ENCODE data around the gene EIF1B. TPM values are rescaled to one million over a fixed set of nuclear protein-coding genes. Genes with fewer than 3 reads are reported as not detected.

Gene EIF1B
- total RNA-seq, 2 experiments from 2014 or later = 35.1 to 38.3 TPM

DNA sequence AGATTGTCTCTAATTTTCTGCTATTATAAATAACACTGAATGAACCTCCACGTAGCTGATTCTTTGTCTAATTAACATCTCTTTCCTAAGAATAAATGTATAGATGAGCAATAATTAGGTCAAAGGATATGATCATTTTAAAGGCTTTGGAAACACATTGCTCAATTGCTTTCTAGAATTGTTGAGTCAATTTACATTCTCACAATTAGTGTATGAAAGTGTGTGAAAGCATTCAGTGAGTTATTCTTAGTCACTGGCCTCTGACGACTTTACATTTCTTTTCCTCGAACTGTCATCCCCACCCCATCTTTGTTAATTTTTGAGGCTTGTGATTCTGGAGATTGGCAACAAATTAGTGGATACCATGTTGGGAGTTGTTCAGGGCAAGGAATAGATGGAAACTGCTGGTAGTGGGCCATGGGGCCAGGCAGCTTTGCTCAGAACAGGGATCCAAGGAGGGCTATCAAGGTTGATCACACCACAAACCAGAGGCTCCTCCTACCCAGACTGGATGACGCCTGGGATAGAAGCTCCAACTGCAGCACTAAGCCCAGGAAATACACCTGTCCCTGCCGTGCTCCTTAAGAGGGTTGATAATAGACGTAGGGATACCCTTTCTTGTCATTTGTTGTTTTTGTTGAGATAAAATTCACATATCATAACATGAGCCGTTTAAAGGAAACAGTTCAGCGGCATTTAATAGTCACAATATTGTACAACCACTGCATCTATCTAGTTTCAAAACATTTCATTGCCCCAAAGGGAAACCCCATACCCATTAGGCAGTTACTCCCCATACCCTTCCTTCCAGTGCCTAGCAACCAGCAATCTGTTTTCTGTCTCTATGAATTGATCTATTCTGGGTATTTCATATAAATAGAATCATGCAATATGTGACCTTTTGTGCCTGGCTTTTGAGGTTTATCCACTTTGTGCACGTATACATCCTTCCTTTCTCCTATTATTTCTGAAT lies 27.9 kb downstream of the EIF1B start:
- no peak for DNase-seq
- ATAC-seq (ENCODE audit: low read depth) = no peak

DNA sequence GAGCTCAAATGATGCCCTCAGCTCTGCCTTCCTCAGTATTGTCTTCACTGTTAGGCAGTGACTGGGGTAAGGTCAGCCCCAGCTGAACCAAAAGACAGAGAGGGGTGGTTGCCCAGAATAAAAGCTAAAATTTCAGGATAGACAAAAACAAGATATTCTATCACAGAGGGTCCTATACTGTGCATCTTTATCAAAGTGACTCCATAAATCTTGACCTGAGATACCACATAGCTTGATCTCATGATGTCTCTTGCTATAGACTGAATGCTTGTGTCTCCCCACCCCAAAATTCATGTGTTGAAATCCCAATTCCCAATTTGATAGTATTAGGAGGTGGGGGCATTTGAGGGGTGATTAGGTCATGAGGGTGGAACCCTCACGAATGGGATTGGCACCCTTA lies 30.4 kb downstream of the EIF1B start:
- no peak for DNase-seq
- Mint-ChIP-seq H3K27me3 (no peaks in the 10 kb centered on the region), H3K36me3 (no peaks in the 10 kb centered on the region), H3K4me3 (no peak overlapping the region), H3K9me3 (no peaks in the 10 kb centered on the region), H3K27ac (no peak overlapping the region), H3K4me1 (no peaks in the 10 kb centered on the region)
- POLR2A ChIA-PET = no interaction called here
- no peak for ATAC-seq (ENCODE audit: low read depth)

More for the DNA sequence above, 27.9 kb downstream of the EIF1B start:
- Mint-ChIP-seq H3K4me3 (no peak overlapping the region), H3K9me3 (no peaks in the 10 kb centered on the region), H3K27ac (no peak overlapping the region), H3K36me3 (no peaks in the 10 kb centered on the region), H3K4me1 (no peaks in the 10 kb centered on the region), H3K27me3 (no peaks in the 10 kb centered on the region)
- POLR2A ChIA-PET = no interaction called here

DNA sequence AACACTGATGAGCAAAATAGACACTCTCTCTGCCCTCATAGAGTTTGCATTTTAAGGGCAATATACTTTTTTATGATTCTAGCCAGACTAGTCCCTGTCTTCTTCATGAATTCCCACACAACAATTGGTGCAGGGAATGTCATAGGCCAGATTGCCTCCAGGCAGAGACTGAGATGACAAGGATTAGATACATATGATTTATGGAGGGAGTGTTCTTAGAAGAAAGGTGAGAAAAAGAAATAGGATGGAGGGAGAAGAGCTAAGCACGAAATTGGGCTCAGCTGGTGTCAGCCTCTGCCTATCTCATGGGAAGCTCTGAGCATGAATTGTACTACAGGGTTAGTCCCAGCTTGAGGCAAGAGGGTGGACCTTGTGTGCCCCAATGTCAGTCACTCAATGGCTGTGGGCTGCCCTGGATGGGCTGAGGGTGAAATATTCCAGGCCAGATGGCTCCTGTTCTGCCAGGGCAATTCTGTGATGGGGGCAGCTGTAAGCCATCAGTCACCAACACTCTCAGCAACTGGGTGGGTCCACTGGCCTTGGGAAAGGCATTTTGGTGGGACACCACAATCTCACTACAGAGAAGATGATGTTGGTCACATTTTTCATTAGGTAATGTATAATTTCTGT lies 31.1 kb downstream of the EIF1B start:
- no peak for DNase-seq
- Mint-ChIP-seq H3K4me1 (no peaks in the 10 kb centered on the region), H3K27ac (no peak overlapping the region), H3K27me3 (no peaks in the 10 kb centered on the region), H3K36me3 (no peaks in the 10 kb centered on the region), H3K9me3 (no peaks in the 10 kb centered on the region), H3K4me3 (no peak overlapping the region)
- POLR2A ChIA-PET = no interaction called here
- no peak for ATAC-seq (ENCODE audit: low read depth)

DNA sequence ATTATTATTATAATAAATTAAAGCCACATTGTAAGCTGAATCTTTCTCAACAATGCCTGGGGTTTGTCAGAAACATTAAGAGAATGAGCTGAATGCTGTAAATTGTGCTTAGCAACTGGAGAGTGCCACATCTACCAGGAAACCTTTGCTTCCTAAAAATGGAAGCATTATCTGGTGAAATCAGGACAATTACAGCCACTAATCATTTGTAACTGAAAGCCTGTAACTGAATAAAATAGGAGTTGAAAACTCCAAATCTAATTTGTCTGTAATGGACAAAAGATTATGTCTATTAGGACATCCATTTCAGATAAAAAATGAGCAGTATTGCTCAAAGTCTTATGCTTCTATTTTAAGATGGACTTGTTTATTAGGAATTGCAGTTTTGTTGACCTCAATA lies 32.2 kb downstream of the EIF1B start:
- Mint-ChIP-seq H3K27me3 (no peaks in the 10 kb centered on the region), H3K9me3 (no peaks in the 10 kb centered on the region), H3K36me3 (no peaks in the 10 kb centered on the region), H3K4me1 (no peaks in the 10 kb centered on the region), H3K4me3 (no peak overlapping the region), H3K27ac (no peak overlapping the region)
- POLR2A ChIA-PET = no interaction called here
- ATAC-seq (ENCODE audit: low read depth) (no peak), DNase-seq (no peak)

DNA sequence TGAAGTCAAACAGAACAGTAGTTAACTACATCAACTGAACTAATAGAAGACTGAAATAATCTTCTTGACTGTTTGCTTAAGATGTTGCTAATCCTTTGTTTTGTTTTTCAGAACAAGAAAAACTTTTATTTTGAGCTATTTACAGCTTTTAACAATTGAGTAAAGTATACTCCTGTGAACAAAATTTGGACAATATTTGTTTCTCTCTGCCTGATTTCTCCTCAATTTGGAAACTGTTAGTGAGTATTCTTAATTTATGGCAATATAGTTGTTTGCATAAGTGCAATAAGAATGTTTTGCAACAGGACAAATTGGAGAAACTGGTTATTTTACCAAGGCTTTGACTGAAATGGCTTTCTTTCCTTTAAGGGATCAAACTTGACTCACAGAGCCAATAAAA lies 41.0 kb downstream of the EIF1B start:
- H3K4me3 Mint-ChIP-seq = no peak overlapping the region
- H3K27ac Mint-ChIP-seq = no peak overlapping the region
- peaks cover 2% of the 10 kb centered on the region for H3K36me3 Mint-ChIP-seq
- no peaks in the 10 kb centered on the region for H3K4me1 Mint-ChIP-seq
- ATAC-seq (ENCODE audit: low read depth) = no peak
- H3K27me3 Mint-ChIP-seq = peaks cover 4% of the 10 kb centered on the region
- POLR2A ChIA-PET = no interaction called here
- DNase-seq = no peak
- peaks cover 10% of the 10 kb centered on the region for H3K9me3 Mint-ChIP-seq

DNA sequence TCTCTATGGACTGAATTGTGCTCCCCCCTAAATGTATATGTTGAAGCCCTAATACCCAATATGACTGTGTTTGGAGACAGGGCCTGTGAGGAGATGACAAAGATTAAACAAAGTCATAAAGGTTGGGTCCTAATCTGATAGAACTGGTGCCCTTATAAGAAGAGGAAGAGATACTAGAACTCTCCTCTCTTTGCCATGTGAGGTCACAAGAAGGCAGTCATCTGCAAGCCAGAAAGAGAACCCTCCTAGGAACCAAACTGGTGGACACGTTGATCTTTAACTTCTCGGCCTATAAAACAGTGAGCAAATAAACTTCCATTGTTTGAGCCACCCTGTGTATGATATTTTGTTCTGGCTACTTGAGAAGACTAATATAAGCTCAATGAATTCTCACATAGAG lies 45.9 kb downstream of the EIF1B start:
- POLR2A ChIA-PET = no interaction called here
- DNase-seq (no peak), ATAC-seq (ENCODE audit: low read depth) (no peak)
- no peak overlapping the region for H3K4me3 Mint-ChIP-seq
- no peaks in the 10 kb centered on the region for H3K4me1 Mint-ChIP-seq
- peaks cover 2% of the 10 kb centered on the region for H3K36me3 Mint-ChIP-seq
- no peak overlapping the region for H3K27ac Mint-ChIP-seq
- H3K9me3 Mint-ChIP-seq = peaks cover 9% of the 10 kb centered on the region
- peaks cover 4% of the 10 kb centered on the region for H3K27me3 Mint-ChIP-seq

DNA sequence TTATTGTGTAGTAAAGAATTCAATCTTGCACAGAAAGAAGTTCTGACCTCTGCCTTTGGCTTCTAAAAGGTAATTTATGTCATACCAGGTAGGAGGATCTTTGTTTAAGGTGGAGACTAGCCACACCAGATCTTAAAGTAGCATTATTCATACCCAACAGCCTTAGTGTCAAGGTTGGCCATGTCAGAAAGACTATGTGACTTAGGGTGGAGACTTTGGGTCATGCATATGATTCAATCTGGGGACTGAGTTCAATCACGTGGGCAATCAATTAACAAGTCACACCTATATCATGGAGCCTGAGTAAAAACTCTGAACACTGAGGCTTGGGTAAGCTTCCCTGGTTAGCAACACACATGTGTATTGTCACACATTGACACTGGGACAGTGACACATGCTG lies 48.9 kb downstream of the EIF1B start:
- Mint-ChIP-seq H3K27me3 (no peaks in the 10 kb centered on the region), H3K9me3 (no peaks in the 10 kb centered on the region), H3K36me3 (no peaks in the 10 kb centered on the region), H3K4me3 (no peak overlapping the region), H3K27ac (no peak overlapping the region), H3K4me1 (no peaks in the 10 kb centered on the region)
- POLR2A ChIA-PET = no interaction called here
- ATAC-seq (ENCODE audit: low read depth) = no peak
- no peak for DNase-seq

Other genes starting within 250 kb of the EIF1B start
- gene ENTPD3, start 77.5 kb downstream of the EIF1B start, total RNA-seq = not detected
- gene RPL14, start 147.6 kb downstream of the EIF1B start, total RNA-seq = 1,000 to 10,000 TPM; 2,251 to 2,258 TPM
- gene ZNF619, start 167.4 kb downstream of the EIF1B start, total RNA-seq = 10 to 100 TPM; 11.3 to 13.3 TPM
- 1 to 10 TPM; 4.5 to 7.2 TPM for gene ZNF620, start 196.3 kb downstream of the EIF1B start, total RNA-seq
- 10 to 100 TPM; 26.9 to 28.3 TPM for gene ZNF621, start 215.3 kb downstream of the EIF1B start, total RNA-seq

Measured in activated naive CD8-positive, alpha-beta T cell treated with anti-CD3 and anti-CD28 coated beads, Interleukin-2, amount 10 ng/mL, durations not matched to agents 7 days and 5 days (primary cell).